NCI-H1694 treated with DMSO at 0.1 percent for 48 hours (cell line): ENCODE results near the gene PHYHIPL.

Experiments
- DNase-seq: peaks from one replicate; lab custom pipeline; 2025; lab: John Stamatoyannopoulos, UW

The PHYHIPL gene

GRCh38 chr10:59257224-59257623, 80.8 kb downstream of the PHYHIPL start:
- no peak for DNase-seq

- DNase-seq = no peak
Measured at GRCh38 chr10:59258890-59259289, 82.4 kb downstream of the PHYHIPL start.

GRCh38 chr10:59265141-59265540, 88.7 kb downstream of the PHYHIPL start:
- DNase-seq = no peak

GRCh38 chr10:59266321-59266720, 89.9 kb downstream of the PHYHIPL start:
- no peak for DNase-seq

- DNase-seq = no peak
Measured at GRCh38 chr10:59268460-59268859, 92.0 kb downstream of the PHYHIPL start.

GRCh38 chr10:59269651-59270050, 93.2 kb downstream of the PHYHIPL start:
- DNase-seq = no peak

- DNase-seq = no peak
Measured at GRCh38 chr10:59270492-59270891, 94.0 kb downstream of the PHYHIPL start.

GRCh38 chr10:59271160-59271559, 94.7 kb downstream of the PHYHIPL start:
- DNase-seq = no peak

- no peak for DNase-seq
Measured at GRCh38 chr10:59272061-59272460, 95.6 kb downstream of the PHYHIPL start.

GRCh38 chr10:59273445-59273844, 97.0 kb downstream of the PHYHIPL start:
- no peak for DNase-seq

GRCh38 chr10:59276133-59276532, 99.7 kb downstream of the PHYHIPL start:
- no peak for DNase-seq

GRCh38 chr10:59276919-59277318, 100.5 kb downstream of the PHYHIPL start:
- DNase-seq = no peak

- no peak for DNase-seq
Measured at GRCh38 chr10:59279476-59279875, 103.0 kb downstream of the PHYHIPL start.

GRCh38 chr10:59279991-59280505, 103.6 kb downstream of the PHYHIPL start:
- DNase-seq = no peak

- no peak for DNase-seq
Measured at GRCh38 chr10:59281861-59282260, 105.4 kb downstream of the PHYHIPL start.

- DNase-seq = peak; percentile 88
Measured at GRCh38 chr10:59283456-59284091, 107.1 kb downstream of the PHYHIPL start.

- peak; percentile 6 for DNase-seq
Measured at GRCh38 chr10:59284118-59284975, 107.9 kb downstream of the PHYHIPL start.

GRCh38 chr10:59285073-59285472, 108.6 kb downstream of the PHYHIPL start:
- DNase-seq = no peak

GRCh38 chr10:59285848-59286247, 109.4 kb downstream of the PHYHIPL start:
- DNase-seq = no peak

GRCh38 chr10:59287587-59288255, 111.3 kb downstream of the PHYHIPL start:
- no peak for DNase-seq

- no peak for DNase-seq
Measured at GRCh38 chr10:59289853-59290252, 113.4 kb downstream of the PHYHIPL start.

GRCh38 chr10:59290448-59290847, 114.0 kb downstream of the PHYHIPL start:
- DNase-seq = no peak
